Activated T-cell treated with anti-CD3 and anti-CD28 coated beads, Interleukin-2, amount 50 U/mL, for 24 hours (primary cell): ENCODE data around the gene POLD3.

Experiments
- DNase-seq: peaks from one replicate; pipeline ENCODE4 v3.0.0-alpha.2; 2020
- H3K27ac Mint-ChIP-seq: 2 replicates; pipeline ENCODE4 v1.8.0; 2020; ENCODE audit warnings: mild to moderate bottlenecking, mixed read lengths
- H3K27me3 Mint-ChIP-seq: 2 replicates; pipeline ENCODE4 v1.8.0; 2020; ENCODE audit warnings: mixed read lengths
- H3K36me3 Mint-ChIP-seq: 2 replicates; pipeline ENCODE4 v1.8.0; 2020; ENCODE audit warnings: low read depth, mixed read lengths
- H3K4me1 Mint-ChIP-seq: 2 replicates; pipeline ENCODE4 v1.8.0; 2020; ENCODE audit warnings: low read depth, mixed read lengths
- H3K4me3 Mint-ChIP-seq: 2 replicates; pipeline ENCODE4 v1.8.0; 2020; ENCODE audit warnings: mild to moderate bottlenecking, moderate library complexity, mixed read lengths
- H3K9me3 Mint-ChIP-seq: 2 replicates; pipeline ENCODE4 v1.8.0; 2020; ENCODE audit warnings: mixed read lengths

Gene POLD3

GRCh38 chr11:74608431-74608830 is 16.0 kb downstream of the POLD3 start:
- Mint-ChIP-seq H3K36me3 (peaks cover 40% of the 10 kb centered on the region), H3K9me3 (no peaks in the 10 kb centered on the region), H3K4me1 (peaks cover 3% of the 10 kb centered on the region), H3K27me3 (no peaks in the 10 kb centered on the region), H3K4me3 (no peak overlapping the region), H3K27ac (no peak overlapping the region)
- DNase-seq, result no peak

- DNase-seq, result no peak
- H3K4me1 Mint-ChIP-seq, result peaks cover 1% of the 10 kb centered on the region
- no peak overlapping the region for H3K4me3 Mint-ChIP-seq
- no peaks in the 10 kb centered on the region for H3K27me3 Mint-ChIP-seq
- no peak overlapping the region for H3K27ac Mint-ChIP-seq
- peaks cover 45% of the 10 kb centered on the region for H3K36me3 Mint-ChIP-seq
- H3K9me3 Mint-ChIP-seq, result no peaks in the 10 kb centered on the region
Observed at GRCh38 chr11:74611369-74611861, 19.0 kb downstream of the POLD3 start.

- H3K36me3 Mint-ChIP-seq, result peaks cover 58% of the 10 kb centered on the region
- H3K9me3 Mint-ChIP-seq, result no peaks in the 10 kb centered on the region
- H3K27me3 Mint-ChIP-seq, result no peaks in the 10 kb centered on the region
- no peak for DNase-seq
- no peak overlapping the region for H3K4me3 Mint-ChIP-seq
- peaks cover 1% of the 10 kb centered on the region for H3K4me1 Mint-ChIP-seq
- H3K27ac Mint-ChIP-seq, result no peak overlapping the region
Observed at GRCh38 chr11:74612877-74613276, 20.5 kb downstream of the POLD3 start.

GRCh38 chr11:74615311-74615710 is 22.9 kb downstream of the POLD3 start:
- no peak for DNase-seq
- Mint-ChIP-seq H3K27ac (no peak overlapping the region), H3K4me3 (no peak overlapping the region), H3K9me3 (no peaks in the 10 kb centered on the region), H3K4me1 (peaks cover 2% of the 10 kb centered on the region), H3K36me3 (peaks cover 63% of the 10 kb centered on the region), H3K27me3 (no peaks in the 10 kb centered on the region)

GRCh38 chr11:74615988-74616387 is 23.6 kb downstream of the POLD3 start:
- H3K4me1 Mint-ChIP-seq, result peaks cover 2% of the 10 kb centered on the region
- no peak overlapping the region for H3K27ac Mint-ChIP-seq
- peaks cover 64% of the 10 kb centered on the region for H3K36me3 Mint-ChIP-seq

GRCh38 chr11:74620531-74620930 is 28.1 kb downstream of the POLD3 start:
- no peak overlapping the region for H3K4me3 Mint-ChIP-seq
- no peaks in the 10 kb centered on the region for H3K27me3 Mint-ChIP-seq
- H3K9me3 Mint-ChIP-seq, result no peaks in the 10 kb centered on the region
- H3K4me1 Mint-ChIP-seq, result peaks cover 2% of the 10 kb centered on the region
- no peak overlapping the region for H3K27ac Mint-ChIP-seq
- peaks cover 87% of the 10 kb centered on the region for H3K36me3 Mint-ChIP-seq
- DNase-seq, result no peak

More at GRCh38 chr11:74615988-74616387, 23.6 kb downstream of the POLD3 start:
- H3K27me3 Mint-ChIP-seq, result no peaks in the 10 kb centered on the region
- H3K4me3 Mint-ChIP-seq, result no peak overlapping the region
- H3K9me3 Mint-ChIP-seq, result no peaks in the 10 kb centered on the region
- no peak for DNase-seq

- Mint-ChIP-seq H3K36me3 (peaks cover 82% of the 10 kb centered on the region), H3K27ac (no peak overlapping the region), H3K4me1 (peaks cover 3% of the 10 kb centered on the region), H3K27me3 (no peaks in the 10 kb centered on the region), H3K9me3 (no peaks in the 10 kb centered on the region), H3K4me3 (no peak overlapping the region)
- no peak for DNase-seq
Observed at GRCh38 chr11:74626130-74626529, 33.7 kb downstream of the POLD3 start.

GRCh38 chr11:74626604-74627003 is 34.2 kb downstream of the POLD3 start:
- peaks cover 83% of the 10 kb centered on the region for H3K36me3 Mint-ChIP-seq

GRCh38 chr11:74627381-74627780 is 35.0 kb downstream of the POLD3 start:
- no peak overlapping the region for H3K4me3 Mint-ChIP-seq
- H3K27ac Mint-ChIP-seq, result no peak overlapping the region
- peaks cover 85% of the 10 kb centered on the region for H3K36me3 Mint-ChIP-seq
- DNase-seq, result no peak
- no peaks in the 10 kb centered on the region for H3K9me3 Mint-ChIP-seq
- peaks cover 5% of the 10 kb centered on the region for H3K4me1 Mint-ChIP-seq
- no peaks in the 10 kb centered on the region for H3K27me3 Mint-ChIP-seq

More at GRCh38 chr11:74626604-74627003, 34.2 kb downstream of the POLD3 start:
- H3K9me3 Mint-ChIP-seq, result no peaks in the 10 kb centered on the region
- H3K27me3 Mint-ChIP-seq, result no peaks in the 10 kb centered on the region
- H3K4me3 Mint-ChIP-seq, result no peak overlapping the region
- DNase-seq, result no peak
- H3K4me1 Mint-ChIP-seq, result peaks cover 3% of the 10 kb centered on the region
- H3K27ac Mint-ChIP-seq, result no peak overlapping the region

- H3K4me1 Mint-ChIP-seq, result peaks cover 5% of the 10 kb centered on the region
- H3K36me3 Mint-ChIP-seq, result peaks cover 90% of the 10 kb centered on the region
- H3K4me3 Mint-ChIP-seq, result no peak overlapping the region
- H3K27me3 Mint-ChIP-seq, result no peaks in the 10 kb centered on the region
- H3K9me3 Mint-ChIP-seq, result no peaks in the 10 kb centered on the region
- DNase-seq, result no peak
- H3K27ac Mint-ChIP-seq, result no peak overlapping the region
Observed at GRCh38 chr11:74630043-74630442, 37.7 kb downstream of the POLD3 start.

- H3K36me3 Mint-ChIP-seq, result peaks cover 97% of the 10 kb centered on the region
- no peak for DNase-seq
- H3K9me3 Mint-ChIP-seq, result no peaks in the 10 kb centered on the region
- no peaks in the 10 kb centered on the region for H3K27me3 Mint-ChIP-seq
- no peak overlapping the region for H3K4me3 Mint-ChIP-seq
- peaks cover 18% of the 10 kb centered on the region for H3K4me1 Mint-ChIP-seq
- H3K27ac Mint-ChIP-seq, result no peak overlapping the region
Observed at GRCh38 chr11:74633406-74634393, 41.3 kb downstream of the POLD3 start.

GRCh38 chr11:74634537-74634936 is 42.2 kb downstream of the POLD3 start:
- H3K4me1 Mint-ChIP-seq, result peaks cover 18% of the 10 kb centered on the region
- peaks cover 96% of the 10 kb centered on the region for H3K36me3 Mint-ChIP-seq
- no peak overlapping the region for H3K27ac Mint-ChIP-seq
- H3K9me3 Mint-ChIP-seq, result no peaks in the 10 kb centered on the region
- no peaks in the 10 kb centered on the region for H3K27me3 Mint-ChIP-seq
- DNase-seq, result no peak
- no peak overlapping the region for H3K4me3 Mint-ChIP-seq

GRCh38 chr11:74636630-74637184 is 44.3 kb downstream of the POLD3 start:
- H3K4me3 Mint-ChIP-seq, result no peak overlapping the region
- no peak for DNase-seq
- peak overlapping the region; percentile 85 for H3K27ac Mint-ChIP-seq
- H3K4me1 Mint-ChIP-seq, result peaks cover 17% of the 10 kb centered on the region
- no peaks in the 10 kb centered on the region for H3K9me3 Mint-ChIP-seq
- H3K36me3 Mint-ChIP-seq, result peaks cover 96% of the 10 kb centered on the region
- H3K27me3 Mint-ChIP-seq, result no peaks in the 10 kb centered on the region

GRCh38 chr11:74637700-74638099 is 45.3 kb downstream of the POLD3 start:
- no peaks in the 10 kb centered on the region for H3K9me3 Mint-ChIP-seq
- H3K27me3 Mint-ChIP-seq, result no peaks in the 10 kb centered on the region
- no peak for DNase-seq
- H3K27ac Mint-ChIP-seq, result no peak overlapping the region
- no peak overlapping the region for H3K4me3 Mint-ChIP-seq
- H3K36me3 Mint-ChIP-seq, result peaks cover 97% of the 10 kb centered on the region
- peaks cover 16% of the 10 kb centered on the region for H3K4me1 Mint-ChIP-seq

- H3K27ac Mint-ChIP-seq, result no peak overlapping the region
- H3K4me1 Mint-ChIP-seq, result peaks cover 16% of the 10 kb centered on the region
- H3K36me3 Mint-ChIP-seq, result peaks cover 98% of the 10 kb centered on the region
- no peaks in the 10 kb centered on the region for H3K27me3 Mint-ChIP-seq
- no peak for DNase-seq
- H3K9me3 Mint-ChIP-seq, result no peaks in the 10 kb centered on the region
- H3K4me3 Mint-ChIP-seq, result no peak overlapping the region
Observed at GRCh38 chr11:74638869-74639268, 46.5 kb downstream of the POLD3 start.
